Gastroesophageal sphincter (tissue), 4 donors: ENCODE measurements around the gene IRAK1BP1. TPM values are rescaled to one million over a fixed set of nuclear protein-coding genes. Genes with fewer than 3 reads are reported as not detected.

Source experiments
- ATAC-seq: fragments of 150-250 bp; one replicate; pipeline ENCODE4 v1.9.1; 2016; ENCODE audit warnings: mild to moderate bottlenecking, moderate library complexity
- H3K27ac ChIP-seq, 4 donors: fragments of 200-600 bp; sonication (generic) in 3 of 4; 1 replicate in 3 of 4; 2 replicates in 1 of 4; pipeline ENCODE4 v1.5.1; 2016 to 2019
- H3K27me3 ChIP-seq: fragments of 200-600 bp; sonication (generic); one replicate; pipeline ENCODE4 v1.5.1; 2019
- H3K36me3 ChIP-seq, 2 donors: fragments of 200-600 bp; sonication (generic); one replicate each; pipeline ENCODE4 v1.5.1; 2019; ENCODE audit warnings: control low read depth in 1 of 2
- H3K4me1 ChIP-seq, 3 donors: fragments of 200-600 bp; sonication (generic); 1 replicate in 2 of 3; 2 replicates in 1 of 3; pipeline ENCODE4 v1.5.1; 2016 to 2019; ENCODE audit warnings: control low read depth in 2 of 3
- H3K4me3 ChIP-seq, 2 donors: fragments of 200-600 bp; sonication (generic); one replicate each; pipeline ENCODE4 v1.5.1; 2019; ENCODE audit warnings: mild to moderate bottlenecking in 1 of 2, moderate library complexity in 1 of 2
- H3K9me3 ChIP-seq, 3 donors: fragments of 200-600 bp; sonication (generic); one replicate each; pipeline ENCODE4 v1.5.1; 2017 to 2019; ENCODE audit warnings: control low read depth in 2 of 3
- EP300 ChIP-seq: sonication (generic); formaldehyde crosslinking; IDR thresholded peaks from one replicate; pipeline ENCODE4 v1.6.1; 2017; ENCODE audit warnings: antibody characterized with exemption, mild to moderate bottlenecking
- POLR2A ChIP-seq, 2 donors: fragments of 450-650 bp; IDR thresholded peaks; one replicate each; pipeline ENCODE4 v1.6.1; 2017; ENCODE audit warnings: antibody characterized with exemption in 2 of 2, mild to moderate bottlenecking in 2 of 2, moderate library complexity in 1 of 2
- POLR2AphosphoS5 ChIP-seq: sonication (generic); formaldehyde crosslinking; IDR thresholded peaks from one replicate; pipeline ENCODE4 v1.6.1; 2017; ENCODE audit warnings: antibody characterized with exemption
- WGBS, 2 donors: methylation state at CpG; one replicate each; pipeline ENCODE4 v1.1.5; 2018; ENCODE audit warnings: low coverage in 1 of 2; 5-methylcytosine and 5-hydroxymethylcytosine counted together
- total RNA-seq, 4 donors: library from RNA; depleted of rRNA; stranded (reverse); fragments of >200 nt; gene quantifications; one replicate each; pipeline ENCODE4 v1.1.0, GENCODE V29; 2016
- TF ChIP-seq, protein P1 (sequence below), 4 experiments: fragments of 200-600 bp in 2 of 4; fragments of 450-650 bp in 2 of 4; sonication (generic) in 1 of 4; IDR thresholded peaks; one replicate each; pipeline ENCODE4 v1.5.1; 2017 to 2019; ENCODE audit warnings: antibody characterized with exemption in 4 of 4, mild to moderate bottlenecking in 2 of 4, moderate library complexity in 2 of 4

IRAK1BP1 gene, protein sequence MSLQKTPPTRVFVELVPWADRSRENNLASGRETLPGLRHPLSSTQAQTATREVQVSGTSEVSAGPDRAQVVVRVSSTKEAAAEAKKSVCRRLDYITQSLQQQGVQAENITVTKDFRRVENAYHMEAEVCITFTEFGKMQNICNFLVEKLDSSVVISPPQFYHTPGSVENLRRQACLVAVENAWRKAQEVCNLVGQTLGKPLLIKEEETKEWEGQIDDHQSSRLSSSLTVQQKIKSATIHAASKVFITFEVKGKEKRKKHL
- 1 to 10 TPM; 3.1 to 6.1 (median 5.3) TPM for total RNA-seq

DNA sequence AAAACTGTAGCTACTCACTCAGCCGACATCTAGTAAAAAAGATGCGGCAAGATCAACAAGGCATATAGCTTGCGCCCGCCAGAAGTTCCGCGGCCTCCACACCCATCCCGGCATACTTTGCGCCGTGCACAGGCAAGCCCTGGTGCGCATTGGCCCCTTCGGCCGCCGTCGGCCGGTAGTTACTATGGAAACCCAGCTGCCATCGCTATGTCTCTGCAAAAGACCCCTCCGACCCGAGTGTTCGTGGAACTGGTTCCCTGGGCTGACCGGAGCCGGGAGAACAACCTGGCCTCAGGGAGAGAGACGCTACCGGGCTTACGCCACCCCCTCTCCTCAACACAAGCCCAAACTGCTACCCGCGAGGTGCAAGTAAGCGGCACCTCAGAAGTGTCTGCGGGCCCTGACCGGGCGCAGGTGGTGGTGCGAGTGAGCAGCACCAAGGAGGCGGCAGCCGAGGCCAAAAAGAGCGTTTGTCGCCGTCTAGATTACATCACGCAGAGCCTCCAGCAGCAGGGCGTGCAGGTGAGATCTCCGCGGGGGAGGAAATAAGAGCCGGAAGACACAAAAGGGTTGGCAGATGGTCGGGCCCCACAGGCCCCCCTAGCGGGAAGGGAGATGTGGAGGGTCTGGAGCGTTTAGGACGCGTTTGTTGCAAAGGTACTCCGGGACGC is at the start of gene IRAK1BP1:
Gene IRAK1BP1 (plus strand): TSS at position 182 of the 671 bp plus-strand sequence. CDS start 26 bp downstream, at position 208.
- Histone ChIP-seq H3K4me1 (peaks cover 0 to 14% (median 0%) of the 10 kb centered on the region in 3 donors), H3K27ac (peak within 1 kb of the TSS in 3 of 4 donors; percentile 52 to 74 (median 74)), H3K9me3 (no peaks in the 10 kb centered on the region), H3K4me3 (peak within 1 kb of the TSS; percentile 83 to 84), H3K36me3 (peaks cover 0 to 17% of the 10 kb centered on the region in 2 donors), H3K27me3 (no peaks in the 10 kb centered on the region)
- peak; percentile 93 for ATAC-seq
- whole genome bisulfite sequencing, 2 donors, result 0 to 1% methylated on average over 11 to 13 of the region's 48 CpGs
- no peak for TF ChIP-seq POLR2A (IDR thresholded peaks at IDR 0.05)
- TF ChIP-seq, protein P1, sequence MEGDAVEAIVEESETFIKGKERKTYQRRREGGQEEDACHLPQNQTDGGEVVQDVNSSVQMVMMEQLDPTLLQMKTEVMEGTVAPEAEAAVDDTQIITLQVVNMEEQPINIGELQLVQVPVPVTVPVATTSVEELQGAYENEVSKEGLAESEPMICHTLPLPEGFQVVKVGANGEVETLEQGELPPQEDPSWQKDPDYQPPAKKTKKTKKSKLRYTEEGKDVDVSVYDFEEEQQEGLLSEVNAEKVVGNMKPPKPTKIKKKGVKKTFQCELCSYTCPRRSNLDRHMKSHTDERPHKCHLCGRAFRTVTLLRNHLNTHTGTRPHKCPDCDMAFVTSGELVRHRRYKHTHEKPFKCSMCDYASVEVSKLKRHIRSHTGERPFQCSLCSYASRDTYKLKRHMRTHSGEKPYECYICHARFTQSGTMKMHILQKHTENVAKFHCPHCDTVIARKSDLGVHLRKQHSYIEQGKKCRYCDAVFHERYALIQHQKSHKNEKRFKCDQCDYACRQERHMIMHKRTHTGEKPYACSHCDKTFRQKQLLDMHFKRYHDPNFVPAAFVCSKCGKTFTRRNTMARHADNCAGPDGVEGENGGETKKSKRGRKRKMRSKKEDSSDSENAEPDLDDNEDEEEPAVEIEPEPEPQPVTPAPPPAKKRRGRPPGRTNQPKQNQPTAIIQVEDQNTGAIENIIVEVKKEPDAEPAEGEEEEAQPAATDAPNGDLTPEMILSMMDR (IDR thresholded peaks at IDR 0.05), result peak in 1 of 4 experiments; percentile 10
- TF ChIP-seq POLR2AphosphoS5, result peak; percentile 56

DNA sequence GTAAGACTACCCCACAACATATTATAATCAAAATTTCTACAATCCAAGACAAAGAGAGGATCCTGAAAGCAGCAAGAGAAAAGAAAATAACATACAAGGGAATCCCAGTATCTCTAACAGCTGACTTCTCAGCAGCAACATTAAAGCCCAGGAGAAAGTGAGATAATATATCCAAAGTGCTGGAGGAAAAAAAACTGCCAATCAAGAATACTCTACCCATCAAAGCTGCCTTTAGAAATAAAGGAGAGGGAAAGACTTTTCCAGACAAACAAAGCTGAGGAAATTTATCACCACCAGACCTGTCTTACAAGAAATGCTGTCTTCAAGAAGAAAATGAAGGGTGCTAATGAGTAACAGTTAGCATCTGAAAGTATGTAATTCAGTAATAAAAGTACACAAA is 43.3 kb upstream of the IRAK1BP1 start:
- Histone ChIP-seq H3K9me3 (peaks cover 0 to 28% (median 0%) of the 10 kb centered on the region in 3 donors), H3K4me1 (no peaks in the 10 kb centered on the region), H3K27ac (no peak overlapping the region), H3K27me3 (no peaks in the 10 kb centered on the region), H3K36me3 (no peaks in the 10 kb centered on the region), H3K4me3 (no peak overlapping the region)
- TF ChIP-seq, protein P1 (IDR thresholded peaks at IDR 0.05), result no peak
- TF ChIP-seq POLR2A (IDR thresholded peaks at IDR 0.05) (no peak), EP300 (no peak), POLR2AphosphoS5 (no peak)
- ATAC-seq, result no peak

DNA sequence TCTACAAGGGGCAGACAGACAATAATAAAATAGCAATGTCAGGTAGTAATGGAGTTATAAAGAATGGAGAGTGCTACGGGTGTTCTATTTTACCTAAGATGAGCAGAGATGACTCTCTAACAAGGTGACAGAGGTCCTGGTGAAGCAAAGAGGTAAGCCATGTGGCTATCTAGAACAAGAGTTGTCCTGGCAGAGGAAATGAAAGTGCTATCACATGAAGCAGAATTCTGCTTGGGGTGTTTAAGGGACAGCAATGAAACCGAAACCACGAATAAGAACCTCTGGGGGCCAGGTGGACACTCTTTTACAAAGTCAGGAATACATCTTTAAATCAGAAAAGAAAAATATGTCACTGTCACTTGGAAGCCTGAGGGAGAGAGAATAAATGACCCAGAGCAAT is 37.9 kb upstream of the IRAK1BP1 start:
- no peak for TF ChIP-seq POLR2AphosphoS5
- Histone ChIP-seq H3K36me3 (no peaks in the 10 kb centered on the region), H3K27ac (no peak overlapping the region), H3K4me3 (no peak overlapping the region), H3K27me3 (no peaks in the 10 kb centered on the region), H3K9me3 (no peaks in the 10 kb centered on the region), H3K4me1 (peaks cover 0 to 6% (median 0%) of the 10 kb centered on the region in 3 donors)
- no peak for ATAC-seq
- WGBS, 2 donors, result 71 to 79% methylated on average over 3 of the region's 3 CpGs

DNA sequence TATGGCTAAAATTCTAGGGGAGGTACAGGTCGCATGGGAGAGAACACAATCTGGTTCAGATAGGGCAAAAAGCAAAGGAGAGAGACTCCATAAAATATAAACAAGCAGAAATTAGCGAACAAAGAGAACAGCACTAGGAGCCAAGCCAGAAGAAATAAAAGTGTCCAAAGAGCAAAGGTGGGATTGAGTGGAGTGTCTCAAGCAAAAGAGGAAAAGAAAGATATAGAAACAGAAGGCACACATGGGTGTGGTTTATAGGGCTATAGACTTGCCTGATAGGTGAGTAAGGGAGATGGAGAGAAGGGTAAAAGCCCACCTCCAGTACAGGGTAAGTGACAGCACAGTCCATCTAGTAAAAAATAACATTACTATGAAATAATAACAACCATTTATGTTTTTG is 36.5 kb upstream of the IRAK1BP1 start:
- TF ChIP-seq POLR2AphosphoS5, result no peak
- no peak for TF ChIP-seq EP300
- no peak for TF ChIP-seq POLR2A (IDR thresholded peaks at IDR 0.05)
- TF ChIP-seq, protein P1 (IDR thresholded peaks at IDR 0.05), result no peak
- 32 to 78% methylated on average over 2 of the region's 2 CpGs for WGBS, 2 donors
- no peak overlapping the region for H3K27ac ChIP-seq
- H3K36me3 ChIP-seq, result no peaks in the 10 kb centered on the region
- H3K27me3 ChIP-seq, result no peaks in the 10 kb centered on the region
- no peak overlapping the region for H3K4me3 ChIP-seq
- H3K9me3 ChIP-seq, result no peaks in the 10 kb centered on the region
- no peak for ATAC-seq
- peaks cover 0 to 6% (median 0%) of the 10 kb centered on the region in 3 donors for H3K4me1 ChIP-seq

DNA sequence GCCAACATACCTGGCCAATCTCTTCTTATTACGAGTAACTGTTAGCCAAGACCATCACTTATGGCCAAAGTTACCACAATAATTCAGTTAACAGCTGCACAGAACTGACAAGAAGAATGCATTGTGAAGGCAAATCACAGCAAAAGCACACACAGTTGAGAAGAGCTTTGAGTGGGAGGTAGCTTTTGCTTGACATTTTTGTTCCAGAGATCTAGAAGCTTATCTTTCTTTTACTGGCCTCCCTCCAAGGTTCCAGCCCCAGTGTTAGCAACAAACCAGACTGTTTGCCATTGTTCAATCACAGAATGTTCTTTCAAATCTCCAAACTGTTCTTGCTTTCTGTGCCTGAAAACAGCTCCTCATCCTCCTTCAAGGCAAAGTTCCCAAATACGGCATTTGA is 35.9 kb upstream of the IRAK1BP1 start:
- H3K27ac ChIP-seq, result no peak overlapping the region
- no peaks in the 10 kb centered on the region for H3K27me3 ChIP-seq
- WGBS, 2 donors, result 30 to 75% methylated on average over 2 of the region's 2 CpGs
- H3K36me3 ChIP-seq, result no peaks in the 10 kb centered on the region
- TF ChIP-seq POLR2A (IDR thresholded peaks at IDR 0.05) (no peak), POLR2AphosphoS5 (no peak), EP300 (no peak)
- TF ChIP-seq, protein P1 (IDR thresholded peaks at IDR 0.05), result no peak
- H3K9me3 ChIP-seq, result no peaks in the 10 kb centered on the region
- no peak for ATAC-seq
- H3K4me1 ChIP-seq, result peaks cover 0 to 6% (median 0%) of the 10 kb centered on the region in 3 donors
- no peak overlapping the region for H3K4me3 ChIP-seq
